OCI-LY3 (cell line): Measurements from ENCODE around the gene CHN1.

ENCODE experiments used
- CTCF ChIP-seq: fragments of 200-600, 300-600 bp; sonication (generic); IDR thresholded peaks from 2 replicates; pipeline ENCODE4 v1.5.1; 2014; ENCODE audit warnings: antibody characterized with exemption, low read length, low read depth
- EZH2phosphoT487 ChIP-seq: fragments of 200-600 bp; shearing (Covaris generic); IDR thresholded peaks from 2 replicates; pipeline ENCODE4 v1.6.1; 2018; ENCODE audit warnings: antibody characterized with exemption, mixed run types, low read depth

DNA sequence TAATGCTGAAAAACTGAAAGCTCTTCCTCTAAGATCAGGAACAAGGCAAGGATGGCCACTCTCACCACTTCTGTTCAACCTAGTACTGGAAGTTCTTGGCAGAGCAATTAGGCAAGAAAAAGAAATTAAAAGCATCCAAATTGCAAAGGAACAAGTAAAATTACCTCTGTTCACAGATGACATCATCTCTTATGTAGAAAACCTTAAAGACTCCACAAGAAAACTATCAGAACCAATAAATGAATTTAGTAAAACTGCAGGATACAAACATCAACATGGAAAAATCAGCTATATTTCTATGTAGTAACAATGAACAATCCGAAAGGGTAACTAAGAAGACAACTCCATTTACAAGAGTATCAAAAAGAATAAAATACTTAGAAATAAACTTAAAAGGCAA, 112.2 kb downstream of the CHN1 start:
- no peak for TF ChIP-seq CTCF
- no peak for TF ChIP-seq EZH2phosphoT487
